Measurements from ENCODE around the gene FMN1. TPM values are rescaled to one million over a fixed set of nuclear protein-coding genes. Genes with fewer than 3 reads are reported as not detected.

The FMN1 gene
- total RNA-seq, 6 donors from 2014 or later = 20.2 to 176 (median 53.8) TPM

GRCh38 chr15:32957219-32957618 is 237.3 kb downstream of the FMN1 start:
- no peak for DNase-seq
- TF ChIP-seq CTCF (IDR thresholded peaks at IDR 0.05) = no peak
- TF ChIP-seq POLR2AphosphoS5 (IDR thresholded peaks at IDR 0.05) = no peak
- TF ChIP-seq POLR2A (IDR thresholded peaks at IDR 0.05) = no peak
- no peak for TF ChIP-seq EP300 (IDR thresholded peaks at IDR 0.05)
- peaks cover 0 to 8% (median 5%) of the 10 kb centered on the region in 4 donors for H3K4me1 ChIP-seq
- H3K9me3 ChIP-seq = no peaks in the 10 kb centered on the region
- no peak overlapping the region for H3K4me3 ChIP-seq
- 68 to 75% methylated on average over 4 of the region's 4 CpGs for WGBS, 2 donors
- H3K27ac ChIP-seq = no peak overlapping the region
- H3K36me3 ChIP-seq = no peaks in the 10 kb centered on the region
- ATAC-seq (ENCODE audit: low FRiP score in 2 of 2) = no peak
- H3K27me3 ChIP-seq = no peaks in the 10 kb centered on the region

GRCh38 chr15:32956711-32957110 is 237.8 kb downstream of the FMN1 start:
- Histone ChIP-seq H3K27me3 (no peaks in the 10 kb centered on the region), H3K4me3 (no peak overlapping the region), H3K9me3 (no peaks in the 10 kb centered on the region), H3K36me3 (no peaks in the 10 kb centered on the region), H3K4me1 (peaks cover 0 to 8% (median 5%) of the 10 kb centered on the region in 4 donors), H3K27ac (no peak overlapping the region)
- ATAC-seq (ENCODE audit: low FRiP score in 2 of 2) (no peak), DNase-seq (no peak)
- TF ChIP-seq EP300 (IDR thresholded peaks at IDR 0.05) = no peak
- TF ChIP-seq POLR2A (IDR thresholded peaks at IDR 0.05) = no peak
- TF ChIP-seq POLR2AphosphoS5 (IDR thresholded peaks at IDR 0.05) = no peak
- no peak for TF ChIP-seq CTCF (IDR thresholded peaks at IDR 0.05)
- WGBS, 2 donors = 76 to 89% methylated on average over 2 of the region's 2 CpGs

GRCh38 chr15:32956006-32956405 is 238.5 kb downstream of the FMN1 start:
- WGBS, 2 donors = 55 to 59% methylated on average over 1 of the region's 1 CpG

GRCh38 chr15:32953533-32953910 is 241.0 kb downstream of the FMN1 start:
- H3K36me3 ChIP-seq = no peaks in the 10 kb centered on the region
- no peak overlapping the region for H3K27ac ChIP-seq
- DNase-seq (peak in 1 of 2 donors; percentile 4), ATAC-seq (ENCODE audit: low FRiP score in 2 of 2) (no peak)
- no peaks in the 10 kb centered on the region for H3K9me3 ChIP-seq
- no peak overlapping the region for H3K4me3 ChIP-seq
- TF ChIP-seq EP300 (IDR thresholded peaks at IDR 0.05) = no peak
- no peak for TF ChIP-seq CTCF (IDR thresholded peaks at IDR 0.05)
- TF ChIP-seq POLR2A (IDR thresholded peaks at IDR 0.05) = no peak
- no peak for TF ChIP-seq POLR2AphosphoS5 (IDR thresholded peaks at IDR 0.05)
- 90 to 91% methylated on average over 7 of the region's 7 CpGs for WGBS, 2 donors
- H3K27me3 ChIP-seq = no peaks in the 10 kb centered on the region
- peaks cover 0 to 4% (median 0%) of the 10 kb centered on the region in 4 donors for H3K4me1 ChIP-seq

More at GRCh38 chr15:32956006-32956405, 238.5 kb downstream of the FMN1 start:
- Histone ChIP-seq H3K9me3 (no peaks in the 10 kb centered on the region), H3K4me3 (no peak overlapping the region), H3K36me3 (no peaks in the 10 kb centered on the region), H3K27me3 (no peaks in the 10 kb centered on the region), H3K27ac (no peak overlapping the region), H3K4me1 (peaks cover 0 to 8% (median 5%) of the 10 kb centered on the region in 4 donors)
- ATAC-seq (ENCODE audit: low FRiP score in 2 of 2) (no peak), DNase-seq (no peak)
- TF ChIP-seq EP300 (IDR thresholded peaks at IDR 0.05) (no peak), POLR2A (IDR thresholded peaks at IDR 0.05) (no peak), POLR2AphosphoS5 (IDR thresholded peaks at IDR 0.05) (no peak), CTCF (IDR thresholded peaks at IDR 0.05) (peak in 2 of 6 experiments; percentile 8 to 10)

- TF ChIP-seq POLR2AphosphoS5 (IDR thresholded peaks at IDR 0.05) (no peak), EP300 (IDR thresholded peaks at IDR 0.05) (no peak), CTCF (IDR thresholded peaks at IDR 0.05) (no peak), POLR2A (IDR thresholded peaks at IDR 0.05) (no peak)
- peak; percentile 53 to 57 for ATAC-seq (ENCODE audit: low FRiP score in 2 of 2)
- DNase-seq = no peak
- H3K4me1 ChIP-seq = peaks cover 0 to 4% (median 0%) of the 10 kb centered on the region in 4 donors
- 84 to 87% methylated on average over 12 of the region's 12 CpGs for WGBS, 2 donors
- no peaks in the 10 kb centered on the region for H3K9me3 ChIP-seq
- no peaks in the 10 kb centered on the region for H3K27me3 ChIP-seq
- no peak overlapping the region for H3K4me3 ChIP-seq
- no peaks in the 10 kb centered on the region for H3K36me3 ChIP-seq
- no peak overlapping the region for H3K27ac ChIP-seq
Measured at GRCh38 chr15:32952901-32953532, 241.5 kb downstream of the FMN1 start.

Measured in upper lobe of left lung (tissue), 6 donors.